AG10803 (cell line): Measurements from ENCODE around the gene HOXA5.

Source experiments
- DNase-seq: peaks from one replicate; pipeline ENCODE4 v3.0.0; 2010; ENCODE audit warnings: low read depth
- H3K4me3 ChIP-seq: 2 replicates; pipeline ENCODE4 v1.5.1; 2011; ENCODE audit warnings: mild to moderate bottlenecking, low read length, control low read depth
- CTCF ChIP-seq: conservative IDR thresholded peaks from 2 replicates; pipeline ENCODE4 v1.5.1; 2011; ENCODE audit warnings: mild to moderate bottlenecking, low read length, control low read depth, inconsistent platforms

Gene HOXA5

DNA sequence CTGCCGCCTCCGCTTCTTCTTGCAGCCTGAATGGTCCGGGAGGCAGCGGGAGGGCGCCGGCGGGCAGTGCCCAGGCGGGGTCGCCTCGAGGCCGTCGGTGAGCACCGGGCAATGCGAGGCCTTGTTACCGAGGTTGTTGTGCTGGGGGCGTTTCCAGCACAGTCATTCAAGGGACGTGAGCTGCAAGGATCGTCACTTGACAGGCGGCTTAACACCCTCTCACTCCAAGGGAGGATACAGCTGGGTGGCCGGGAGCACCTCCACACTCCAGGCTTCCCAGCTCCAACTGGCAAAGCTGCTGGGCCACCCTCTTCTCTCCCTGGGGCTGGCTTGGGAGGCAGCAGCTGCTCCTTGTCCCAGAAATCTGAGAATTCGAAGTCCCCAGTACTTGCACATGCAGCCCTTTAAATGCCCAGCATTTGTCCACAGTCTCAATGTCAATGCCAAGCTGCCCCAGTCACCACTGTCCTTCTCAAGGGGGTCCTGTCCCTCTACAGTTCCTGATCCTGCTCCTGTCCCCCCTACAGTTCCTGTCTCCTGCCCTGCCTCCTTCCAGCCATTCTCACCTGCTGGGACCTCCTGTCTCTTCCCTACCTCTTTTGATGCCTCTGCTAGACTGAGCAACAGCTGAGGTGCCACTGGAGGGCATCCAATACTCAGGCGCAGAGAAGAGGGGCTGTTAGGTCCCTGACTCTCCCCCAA lies 46.0 kb upstream of the HOXA5 start:
- no peak for TF ChIP-seq CTCF
- DNase-seq: no peak
- H3K4me3 ChIP-seq: no peak overlapping the region

- H3K4me3 ChIP-seq: peak overlapping the region; percentile 22
These were observed 45.2 kb upstream of the HOXA5 start for GRCh38 chr7:27188386-27189294.

DNA sequence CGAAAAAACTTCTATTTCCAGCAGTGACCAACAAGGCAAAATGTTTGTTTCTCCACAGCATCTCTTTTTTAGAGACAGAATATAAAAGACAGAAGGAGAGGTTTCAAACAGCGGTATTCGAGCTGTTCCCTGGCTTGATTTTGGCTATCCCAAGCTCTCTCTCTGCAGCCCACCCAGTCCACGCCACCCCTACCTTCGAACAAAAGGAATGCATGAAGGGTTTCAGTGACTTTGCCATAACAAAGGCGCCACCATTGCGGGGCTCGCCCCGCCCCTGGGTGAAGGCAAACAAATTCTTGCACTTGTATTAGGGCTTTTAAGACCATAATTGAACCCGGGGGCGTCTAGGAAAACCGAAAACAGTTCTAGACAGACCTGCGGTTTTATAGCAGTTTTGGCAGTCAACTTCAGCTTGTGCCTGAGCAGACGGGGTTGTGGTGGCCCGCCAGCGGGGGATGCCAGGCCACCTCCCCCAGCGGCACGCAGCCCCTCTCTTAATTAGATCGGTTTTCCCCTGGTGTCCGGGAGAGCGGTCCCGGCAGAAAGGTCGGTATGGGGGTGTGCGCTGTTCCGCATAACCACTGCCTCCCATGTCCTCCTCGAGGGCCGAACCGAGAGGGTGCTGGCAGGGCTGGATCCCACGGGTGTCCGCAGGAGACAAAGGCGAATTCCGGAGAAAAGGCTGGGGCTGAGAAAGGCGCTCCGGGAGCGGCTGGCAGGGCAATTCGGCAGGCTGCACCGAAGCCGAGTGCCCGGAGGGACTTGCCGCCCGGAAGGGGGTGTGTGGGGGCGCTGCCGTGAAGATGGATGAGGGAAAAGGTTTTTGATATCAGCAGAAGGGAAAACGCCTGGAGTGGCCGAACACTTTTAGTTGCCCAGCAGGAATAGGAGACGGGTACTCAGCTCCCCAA lies 44.2 kb upstream of the HOXA5 start:
- peak overlapping the region; percentile 22 for H3K4me3 ChIP-seq
- no peak for DNase-seq

More at GRCh38 chr7:27188386-27189294, 45.2 kb upstream of the HOXA5 start:
- DNase-seq: no peak
- no peak for TF ChIP-seq CTCF

DNA sequence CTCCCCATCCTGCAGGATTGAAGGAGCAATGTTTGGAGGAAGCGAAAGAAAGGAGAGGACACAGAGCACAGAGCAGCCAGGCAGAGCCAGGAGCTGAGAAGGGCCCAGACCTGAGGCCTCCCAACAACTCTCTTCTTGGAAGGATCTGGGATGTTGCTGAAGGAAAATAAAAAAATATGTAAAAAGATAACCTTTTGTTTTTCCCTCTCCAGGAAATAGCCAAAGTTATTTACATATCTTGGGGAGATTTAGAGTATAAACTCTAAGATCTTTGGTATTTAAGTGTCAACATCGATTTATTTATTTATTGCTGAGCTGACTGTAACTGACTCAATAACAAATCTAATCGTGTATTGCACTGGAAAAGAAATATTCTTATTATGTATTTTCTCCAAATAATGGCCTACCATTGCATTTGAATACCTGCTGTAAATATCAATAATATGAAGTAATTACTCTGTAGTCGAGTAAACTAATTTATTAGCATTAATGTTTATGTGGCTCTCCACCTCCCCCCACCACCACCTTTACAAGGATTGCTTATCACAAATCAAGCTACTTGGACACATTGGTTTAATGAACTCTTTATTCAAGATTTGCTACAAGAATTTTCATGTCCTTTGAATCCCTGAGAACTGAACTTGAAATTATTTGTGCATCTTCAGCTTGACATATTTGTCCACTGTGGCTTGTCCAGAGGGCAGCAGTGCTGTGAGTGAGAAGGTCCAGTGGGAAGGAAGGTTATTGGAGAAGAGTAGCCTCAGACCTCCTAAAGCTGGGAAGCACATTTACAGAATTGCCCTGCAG lies 43.4 kb upstream of the HOXA5 start:
- no peak for TF ChIP-seq CTCF
- peak overlapping the region; percentile 79 for H3K4me3 ChIP-seq
- no peak for DNase-seq

More for the DNA sequence above, 44.2 kb upstream of the HOXA5 start:
- TF ChIP-seq CTCF: no peak

GRCh38 chr7:27185854-27186667 lies 42.6 kb upstream of the HOXA5 start:
- TF ChIP-seq CTCF: no peak
- DNase-seq: no peak
- H3K4me3 ChIP-seq: peak overlapping the region; percentile 79
